Parathyroid adenoma (tissue), 2 donors: ENCODE results near the gene MED25.
"Not testable (repeated sequence)": the region's sequence is repeated elsewhere in the genome, so short reads cannot be mapped to it uniquely, and the experiment has no call there.

Experiments used
- H2AFZ ChIP-seq: fragments of 300-600 bp; sonication (generic); one replicate; pipeline ENCODE4 v1.7.0; 2017; ENCODE audit warnings: antibody characterized with exemption, mild to moderate bottlenecking
- H3K27ac ChIP-seq: fragments of 300-600 bp; sonication (generic); one replicate; pipeline ENCODE4 v1.7.0; 2017
- H3K27me3 ChIP-seq: fragments of 300-600 bp; sonication (generic); one replicate; pipeline ENCODE4 v1.7.0; 2017; ENCODE audit warnings: low read length; ENCODE audit not compliant: control insufficient read depth, insufficient read depth
- H3K36me3 ChIP-seq: fragments of 300-600 bp; sonication (generic); one replicate; pipeline ENCODE4 v1.7.0; 2017; ENCODE audit warnings: low read length; ENCODE audit not compliant: control insufficient read depth, insufficient read depth
- H3K4me1 ChIP-seq: fragments of 300-600 bp; sonication (generic); one replicate; pipeline ENCODE4 v1.7.0; 2017; ENCODE audit warnings: control low read depth
- H3K4me2 ChIP-seq: fragments of 300-600 bp; sonication (generic); one replicate; pipeline ENCODE4 v1.7.0; 2017; ENCODE audit warnings: low read length
- H3K4me3 ChIP-seq: fragments of 300-600 bp; sonication (generic); one replicate; pipeline ENCODE4 v1.7.0; 2017; ENCODE audit warnings: low read depth, low read length
- H3K79me2 ChIP-seq: fragments of 300-600 bp; sonication (generic); one replicate; pipeline ENCODE4 v1.7.0; 2017; ENCODE audit warnings: control low read depth
- H3K9ac ChIP-seq: fragments of 300-600 bp; sonication (generic); one replicate; pipeline ENCODE4 v1.7.0; 2017; ENCODE audit warnings: mild to moderate bottlenecking
- H3K9me3 ChIP-seq: fragments of 300-600 bp; sonication (generic); one replicate; pipeline ENCODE4 v1.7.0; 2017; ENCODE audit warnings: low read length; ENCODE audit not compliant: control insufficient read depth
- TF ChIP-seq, protein P1 (sequence below): fragments of 300-600 bp; sonication (generic); IDR thresholded peaks from one replicate; pipeline ENCODE4 v1.7.0; 2017; ENCODE audit warnings: antibody characterized with exemption, mild to moderate bottlenecking
- donor health status: primary hyperparathyroidism.

Gene MED25

GRCh38 chr19:49816590-49816989, 1.5 kb upstream of the MED25 start:
- TF ChIP-seq, protein P1, sequence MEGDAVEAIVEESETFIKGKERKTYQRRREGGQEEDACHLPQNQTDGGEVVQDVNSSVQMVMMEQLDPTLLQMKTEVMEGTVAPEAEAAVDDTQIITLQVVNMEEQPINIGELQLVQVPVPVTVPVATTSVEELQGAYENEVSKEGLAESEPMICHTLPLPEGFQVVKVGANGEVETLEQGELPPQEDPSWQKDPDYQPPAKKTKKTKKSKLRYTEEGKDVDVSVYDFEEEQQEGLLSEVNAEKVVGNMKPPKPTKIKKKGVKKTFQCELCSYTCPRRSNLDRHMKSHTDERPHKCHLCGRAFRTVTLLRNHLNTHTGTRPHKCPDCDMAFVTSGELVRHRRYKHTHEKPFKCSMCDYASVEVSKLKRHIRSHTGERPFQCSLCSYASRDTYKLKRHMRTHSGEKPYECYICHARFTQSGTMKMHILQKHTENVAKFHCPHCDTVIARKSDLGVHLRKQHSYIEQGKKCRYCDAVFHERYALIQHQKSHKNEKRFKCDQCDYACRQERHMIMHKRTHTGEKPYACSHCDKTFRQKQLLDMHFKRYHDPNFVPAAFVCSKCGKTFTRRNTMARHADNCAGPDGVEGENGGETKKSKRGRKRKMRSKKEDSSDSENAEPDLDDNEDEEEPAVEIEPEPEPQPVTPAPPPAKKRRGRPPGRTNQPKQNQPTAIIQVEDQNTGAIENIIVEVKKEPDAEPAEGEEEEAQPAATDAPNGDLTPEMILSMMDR, result no peak
- Histone ChIP-seq H3K4me1 (peaks cover 7% of the 10 kb centered on the region), H2AFZ (no peak overlapping the region), H3K36me3 (no peaks in the 10 kb centered on the region), H3K79me2 (peaks cover 29% of the 10 kb centered on the region), H3K4me3 (no peak overlapping the region), H3K4me2 (peak overlapping the region; percentile 97), H3K27ac (peak overlapping the region; percentile 100), H3K27me3 (no peaks in the 10 kb centered on the region), H3K9ac (no peak overlapping the region), H3K9me3 (no peaks in the 10 kb centered on the region)

- peak overlapping the region; percentile 94 for H3K4me3 ChIP-seq
- TF ChIP-seq, protein P1, result no peak
- no peaks in the 10 kb centered on the region for H3K27me3 ChIP-seq
- H3K27ac ChIP-seq, result peak overlapping the region; percentile 100
- H3K79me2 ChIP-seq, result peaks cover 37% of the 10 kb centered on the region
- peak overlapping the region; percentile 97 for H3K4me2 ChIP-seq
- H2AFZ ChIP-seq, result peak overlapping the region; percentile 84
- peaks cover 3% of the 10 kb centered on the region for H3K4me1 ChIP-seq
- H3K36me3 ChIP-seq, result no peaks in the 10 kb centered on the region
- H3K9ac ChIP-seq, result peak overlapping the region; percentile 93
- H3K9me3 ChIP-seq, result no peaks in the 10 kb centered on the region
These were observed 721 bp downstream of the MED25 start for GRCh38 chr19:49818649-49819370.

DNA sequence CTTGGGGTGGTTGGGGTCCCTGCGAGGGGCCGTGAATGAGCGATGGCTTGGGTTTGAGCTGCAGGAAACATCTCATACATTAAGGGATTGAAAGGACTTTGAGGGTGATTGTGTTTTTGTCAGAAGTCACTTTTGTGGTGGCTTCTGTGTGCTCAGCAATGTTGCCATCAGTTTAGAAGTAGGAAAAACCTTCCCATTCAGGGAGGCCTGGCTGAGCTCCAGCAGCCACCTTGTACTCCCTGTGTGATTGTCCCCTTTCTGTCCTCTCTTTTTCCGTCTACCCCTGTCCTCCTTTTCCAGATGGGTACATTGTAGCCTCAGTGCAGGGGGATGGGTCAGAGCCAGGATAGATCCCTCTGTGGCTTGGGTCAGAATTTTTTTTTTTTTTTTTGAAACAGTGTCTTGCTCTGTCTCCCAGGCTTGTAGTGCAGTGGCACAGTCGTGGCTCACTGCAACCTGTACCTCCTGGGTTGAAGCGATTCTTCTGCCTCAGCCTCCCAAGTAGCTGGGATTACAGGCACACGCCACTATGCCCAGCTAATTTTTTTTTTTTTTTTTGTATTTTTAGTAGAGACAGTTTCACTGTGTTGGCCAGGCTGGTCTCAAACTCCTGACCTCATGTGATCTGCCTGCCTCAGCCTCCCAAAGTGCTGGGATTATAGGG, 1.5 kb downstream of the MED25 start:
- H3K27ac ChIP-seq, H3K27me3 ChIP-seq, H3K9ac ChIP-seq, H3K4me3 ChIP-seq, H3K4me1 ChIP-seq, H3K9me3 ChIP-seq, H3K36me3 ChIP-seq, H2AFZ ChIP-seq: not testable (repeated sequence)
- Histone ChIP-seq H3K4me2 (peak overlapping the region; percentile 97), H3K79me2 (peaks cover 37% of the 10 kb centered on the region)

DNA sequence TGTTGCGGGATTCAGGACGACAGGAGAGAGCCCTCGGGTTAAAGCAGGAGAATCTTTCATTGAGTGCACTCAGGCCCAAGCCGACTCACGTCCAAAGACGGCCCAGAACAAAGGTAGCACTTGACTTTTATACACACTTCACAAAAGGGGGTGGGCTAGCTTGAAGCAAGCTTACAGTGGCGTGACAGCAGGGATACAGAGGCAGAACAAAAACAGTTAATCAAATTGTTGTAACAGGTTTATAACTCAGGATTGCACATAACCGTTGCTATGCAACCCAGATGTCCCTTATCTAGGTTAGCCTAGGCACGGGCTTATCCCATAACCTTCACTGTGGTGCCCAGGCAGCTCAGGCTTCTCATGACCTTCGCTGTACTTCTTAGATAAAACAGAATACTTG, 2.0 kb downstream of the MED25 start:
- H3K36me3 ChIP-seq, result no peaks in the 10 kb centered on the region
- no peak overlapping the region for H3K27ac ChIP-seq
- H3K4me3 ChIP-seq, result no peak overlapping the region

GRCh38 chr19:49823472-49823871, 5.4 kb downstream of the MED25 start:
- Histone ChIP-seq H3K9ac (no peak overlapping the region), H3K9me3 (no peaks in the 10 kb centered on the region), H3K27me3 (no peaks in the 10 kb centered on the region), H3K27ac (no peak overlapping the region), H3K79me2 (peaks cover 43% of the 10 kb centered on the region), H3K4me1 (peaks cover 3% of the 10 kb centered on the region), H3K4me3 (no peak overlapping the region), H3K36me3 (no peaks in the 10 kb centered on the region), H3K4me2 (no peak overlapping the region), H2AFZ (no peak overlapping the region)
- TF ChIP-seq, protein P1, result no peak

More for the DNA sequence above, 2.0 kb downstream of the MED25 start:
- peaks cover 3% of the 10 kb centered on the region for H3K4me1 ChIP-seq
- H3K27me3 ChIP-seq, result no peaks in the 10 kb centered on the region
- H3K9me3 ChIP-seq, result no peaks in the 10 kb centered on the region
- TF ChIP-seq, protein P1, result no peak
- peaks cover 37% of the 10 kb centered on the region for H3K79me2 ChIP-seq
- H3K4me2 ChIP-seq, result no peak overlapping the region
- H2AFZ ChIP-seq, result no peak overlapping the region
- no peak overlapping the region for H3K9ac ChIP-seq
